Measurements from ENCODE around the gene POLG.
A peak's percentile ranks its signal among the peaks of the same experiment; 100 is the strongest.

The POLG gene

GRCh38 chr15:89383365-89384175 is 48.9 kb upstream of the POLG start (continued):
- peak; percentile 99; the same call in 1 of the 2 replicates for TF ChIP-seq ZNF221 (tag by site-specific recombination; IDR thresholded peaks at IDR 0.05; ENCODE audit: borderline replicate concordance)
- no peak for TF ChIP-seq ZNF645 (tag by site-specific recombination; IDR thresholded peaks at IDR 0.05)
- no peak for TF ChIP-seq ZNF596 (tag by site-specific recombination; IDR thresholded peaks at IDR 0.05)
- TF ChIP-seq KLF9 (tag by site-specific recombination; IDR thresholded peaks at IDR 0.05; ENCODE audit: low read depth), result no peak
- no peak; the same call in 1 of the 2 replicates for TF ChIP-seq ZSCAN4 (tag by site-specific recombination; IDR thresholded peaks at IDR 0.05)
- TF ChIP-seq ZBTB48 (tag by site-specific recombination; IDR thresholded peaks at IDR 0.05), result peak; percentile 85
- no peak for TF ChIP-seq ZNF416 (tag by site-specific recombination; IDR thresholded peaks at IDR 0.05)
- TF ChIP-seq ZNF10 (tag by site-specific recombination; IDR thresholded peaks at IDR 0.05), result peak; percentile 75; the same call in 1 of the 2 replicates
- TF ChIP-seq ZSCAN5A (tag by site-specific recombination; IDR thresholded peaks at IDR 0.05), result no peak
- TF ChIP-seq ZNF843 (tag by site-specific recombination; IDR thresholded peaks at IDR 0.05), result peak; percentile 80
- no peak for TF ChIP-seq ZBTB26 (tag by site-specific recombination; optimal IDR thresholded peaks at IDR 0.05)
- peak; percentile 78 for TF ChIP-seq ZIC2 (tag by site-specific recombination; IDR thresholded peaks at IDR 0.05)
- peak; percentile 97 for TF ChIP-seq ZNF624 (tag by site-specific recombination; IDR thresholded peaks at IDR 0.05)
- 0 out of 2 replicates have a peak, but pooled peaks have one; percentile 56 for TF ChIP-seq ZNF610 (tag by site-specific recombination; IDR thresholded peaks at IDR 0.05; ENCODE audit: borderline replicate concordance)
- TF ChIP-seq ZNF311 (tag by site-specific recombination; IDR thresholded peaks at IDR 0.05; ENCODE audit: borderline replicate concordance), result peak; percentile 99
- peak; percentile 92 for TF ChIP-seq ZBTB8A (tag by site-specific recombination; IDR thresholded peaks at IDR 0.05)
- TF ChIP-seq ZBTB44 (tag by site-specific recombination; IDR thresholded peaks at IDR 0.05), result peak; percentile 100
- TF ChIP-seq GLIS2 (tag by site-specific recombination; IDR thresholded peaks at IDR 0.05), result no peak; the same call in none of the 2 replicates
- TF ChIP-seq ZFP69B (tag by site-specific recombination; IDR thresholded peaks at IDR 0.05), result peak; percentile 55; the same call in 1 of the 2 replicates
- peak; percentile 21; the same call in 1 of the 2 replicates for TF ChIP-seq HOXD13 (CRISPR knock-in tag; IDR thresholded peaks at IDR 0.05; ENCODE audit: borderline replicate concordance)
- peak; percentile 97 for TF ChIP-seq ZNF621 (tag by site-specific recombination; IDR thresholded peaks at IDR 0.05)
- TF ChIP-seq ZNF362 (tag by site-specific recombination; IDR thresholded peaks at IDR 0.05), result no peak
- no peak for TF ChIP-seq INSM2 (tag by site-specific recombination; IDR thresholded peaks at IDR 0.05)
- TF ChIP-seq PATZ1 (tag by site-specific recombination; IDR thresholded peaks at IDR 0.05), result peak; percentile 79
- TF ChIP-seq ZNF426 (tag by site-specific recombination; IDR thresholded peaks at IDR 0.05), result no peak
- TF ChIP-seq ZNF664 (tag by site-specific recombination; IDR thresholded peaks at IDR 0.05), result no peak
- TF ChIP-seq ZNF157 (tag by site-specific recombination; IDR thresholded peaks at IDR 0.05), result no peak
